ENCODE results near the gene TESPA1. TPM values are rescaled to one million over a fixed set of nuclear protein-coding genes. Genes with fewer than 3 reads are reported as not detected.

The TESPA1 gene
- polyA plus RNA-seq, 1 donor from 2014 or later, result not detected

DNA sequence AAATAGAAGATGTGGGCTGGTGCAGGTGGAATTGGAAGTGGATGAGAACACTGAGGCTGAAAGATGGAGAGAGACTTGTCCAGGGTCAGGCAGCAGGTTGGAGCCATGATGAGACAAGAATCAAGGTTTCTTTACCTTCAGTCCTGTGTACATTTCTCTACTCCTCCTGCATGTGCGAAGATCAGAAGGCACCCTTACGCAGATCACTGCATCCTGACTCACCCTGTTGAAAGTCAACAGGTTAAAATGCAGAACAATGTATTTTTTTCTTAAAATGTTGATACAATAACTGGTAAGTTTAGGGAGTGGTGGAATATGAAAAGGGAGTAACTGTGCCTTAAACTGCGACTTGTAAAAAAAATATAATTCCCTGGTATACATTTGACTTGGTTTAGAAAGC is 47.8 kb downstream of the TESPA1 start:
- Histone ChIP-seq H3K79me2 (replicated peaks; ENCODE audit: insufficient read depth, low read length) (no peaks in the 10 kb centered on the region), H3K4me3 (ENCODE audit: low read length) (no peak overlapping the region), H3K9ac (ENCODE audit: low read length) (no peak overlapping the region), H3K9me2 (ENCODE audit: insufficient read depth, low read length) (no peaks in the 10 kb centered on the region), H4K20me1 (ENCODE audit: insufficient read depth) (no peaks in the 10 kb centered on the region), H3K27ac (ENCODE audit: low read length) (no peak overlapping the region), H3K36me3 (ENCODE audit: insufficient read depth, low read length) (no peaks in the 10 kb centered on the region), H2AFZ (ENCODE audit: low read depth, low read length) (no peak overlapping the region), H3K27me3 (ENCODE audit: insufficient read depth, low read depth, low read length) (no peaks in the 10 kb centered on the region), H3K4me2 (ENCODE audit: low read length) (no peak overlapping the region), H3F3A (ENCODE audit: insufficient read depth, low read length, poor library complexity, severe bottlenecking) (no peaks in the 10 kb centered on the region), H3K9me3 (ENCODE audit: low read length) (no peaks in the 10 kb centered on the region)
- TF ChIP-seq, protein P1, sequence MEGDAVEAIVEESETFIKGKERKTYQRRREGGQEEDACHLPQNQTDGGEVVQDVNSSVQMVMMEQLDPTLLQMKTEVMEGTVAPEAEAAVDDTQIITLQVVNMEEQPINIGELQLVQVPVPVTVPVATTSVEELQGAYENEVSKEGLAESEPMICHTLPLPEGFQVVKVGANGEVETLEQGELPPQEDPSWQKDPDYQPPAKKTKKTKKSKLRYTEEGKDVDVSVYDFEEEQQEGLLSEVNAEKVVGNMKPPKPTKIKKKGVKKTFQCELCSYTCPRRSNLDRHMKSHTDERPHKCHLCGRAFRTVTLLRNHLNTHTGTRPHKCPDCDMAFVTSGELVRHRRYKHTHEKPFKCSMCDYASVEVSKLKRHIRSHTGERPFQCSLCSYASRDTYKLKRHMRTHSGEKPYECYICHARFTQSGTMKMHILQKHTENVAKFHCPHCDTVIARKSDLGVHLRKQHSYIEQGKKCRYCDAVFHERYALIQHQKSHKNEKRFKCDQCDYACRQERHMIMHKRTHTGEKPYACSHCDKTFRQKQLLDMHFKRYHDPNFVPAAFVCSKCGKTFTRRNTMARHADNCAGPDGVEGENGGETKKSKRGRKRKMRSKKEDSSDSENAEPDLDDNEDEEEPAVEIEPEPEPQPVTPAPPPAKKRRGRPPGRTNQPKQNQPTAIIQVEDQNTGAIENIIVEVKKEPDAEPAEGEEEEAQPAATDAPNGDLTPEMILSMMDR (IDR thresholded peaks at IDR 0.05; ENCODE audit: poor library complexity, severe bottlenecking), result no peak
- TF ChIP-seq EZH2 (IDR thresholded peaks at IDR 0.05; ENCODE audit: borderline replicate concordance, insufficient read depth, low read length, poor library complexity, severe bottlenecking) (no peak), EP300 (conservative IDR thresholded peaks at IDR 0.05; ENCODE audit: poor library complexity, severe bottlenecking) (no peak), TAF1 (IDR thresholded peaks at IDR 0.05; ENCODE audit: low read depth) (no peak), SMC3 (conservative IDR thresholded peaks at IDR 0.05; ENCODE audit: poor library complexity) (no peak), RAD21 (conservative IDR thresholded peaks at IDR 0.05) (no peak), POLR2AphosphoS5 (IDR thresholded peaks at IDR 0.05) (no peak), MXI1 (conservative IDR thresholded peaks at IDR 0.05; ENCODE audit: poor library complexity, severe bottlenecking) (no peak)
- TF ChIP-seq, protein P2, sequence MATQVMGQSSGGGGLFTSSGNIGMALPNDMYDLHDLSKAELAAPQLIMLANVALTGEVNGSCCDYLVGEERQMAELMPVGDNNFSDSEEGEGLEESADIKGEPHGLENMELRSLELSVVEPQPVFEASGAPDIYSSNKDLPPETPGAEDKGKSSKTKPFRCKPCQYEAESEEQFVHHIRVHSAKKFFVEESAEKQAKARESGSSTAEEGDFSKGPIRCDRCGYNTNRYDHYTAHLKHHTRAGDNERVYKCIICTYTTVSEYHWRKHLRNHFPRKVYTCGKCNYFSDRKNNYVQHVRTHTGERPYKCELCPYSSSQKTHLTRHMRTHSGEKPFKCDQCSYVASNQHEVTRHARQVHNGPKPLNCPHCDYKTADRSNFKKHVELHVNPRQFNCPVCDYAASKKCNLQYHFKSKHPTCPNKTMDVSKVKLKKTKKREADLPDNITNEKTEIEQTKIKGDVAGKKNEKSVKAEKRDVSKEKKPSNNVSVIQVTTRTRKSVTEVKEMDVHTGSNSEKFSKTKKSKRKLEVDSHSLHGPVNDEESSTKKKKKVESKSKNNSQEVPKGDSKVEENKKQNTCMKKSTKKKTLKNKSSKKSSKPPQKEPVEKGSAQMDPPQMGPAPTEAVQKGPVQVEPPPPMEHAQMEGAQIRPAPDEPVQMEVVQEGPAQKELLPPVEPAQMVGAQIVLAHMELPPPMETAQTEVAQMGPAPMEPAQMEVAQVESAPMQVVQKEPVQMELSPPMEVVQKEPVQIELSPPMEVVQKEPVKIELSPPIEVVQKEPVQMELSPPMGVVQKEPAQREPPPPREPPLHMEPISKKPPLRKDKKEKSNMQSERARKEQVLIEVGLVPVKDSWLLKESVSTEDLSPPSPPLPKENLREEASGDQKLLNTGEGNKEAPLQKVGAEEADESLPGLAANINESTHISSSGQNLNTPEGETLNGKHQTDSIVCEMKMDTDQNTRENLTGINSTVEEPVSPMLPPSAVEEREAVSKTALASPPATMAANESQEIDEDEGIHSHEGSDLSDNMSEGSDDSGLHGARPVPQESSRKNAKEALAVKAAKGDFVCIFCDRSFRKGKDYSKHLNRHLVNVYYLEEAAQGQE (IDR thresholded peaks at IDR 0.05; ENCODE audit: borderline replicate concordance), result no peak

DNA sequence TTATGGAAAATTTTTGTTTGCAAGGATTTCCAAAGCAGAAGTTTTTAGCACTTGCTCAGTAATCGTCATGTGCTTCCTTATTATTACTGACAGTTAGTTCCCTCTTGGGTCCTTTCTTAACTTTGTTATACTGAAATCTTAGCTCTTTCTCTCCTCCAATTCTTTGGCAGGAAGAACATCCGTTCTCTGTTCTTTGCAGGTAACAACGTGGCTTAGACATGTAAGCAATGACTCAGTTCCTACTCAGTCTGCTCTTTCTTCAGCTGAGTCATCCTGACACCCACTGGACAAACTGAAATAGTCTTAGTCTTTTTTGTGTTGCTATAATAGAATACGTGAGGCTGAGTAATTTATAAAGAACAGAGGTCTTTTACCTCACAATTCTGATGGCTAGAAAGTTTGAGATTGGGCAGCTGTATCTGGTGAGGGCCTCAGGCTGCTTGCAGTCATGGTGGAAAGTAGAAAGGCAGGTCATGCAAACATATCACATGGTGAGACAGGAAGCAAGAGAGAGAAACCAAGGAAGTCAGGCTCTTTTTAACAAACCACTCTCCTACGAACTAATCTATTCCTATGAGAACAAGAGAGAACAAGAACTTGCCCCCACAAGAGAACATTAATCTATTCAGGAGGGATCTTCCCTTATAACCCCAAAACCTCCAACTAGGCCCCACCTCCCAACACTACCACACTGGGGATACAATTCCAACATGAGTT is 49.2 kb downstream of the TESPA1 start:
- Histone ChIP-seq H3K9me3 (ENCODE audit: low read length) (no peaks in the 10 kb centered on the region), H3K4me3 (ENCODE audit: low read length) (no peak overlapping the region), H2AFZ (ENCODE audit: low read depth, low read length) (no peak overlapping the region), H3K27me3 (ENCODE audit: insufficient read depth, low read depth, low read length) (no peaks in the 10 kb centered on the region), H3K4me2 (ENCODE audit: low read length) (no peak overlapping the region), H3K9me2 (ENCODE audit: insufficient read depth, low read length) (no peaks in the 10 kb centered on the region), H3K36me3 (ENCODE audit: insufficient read depth, low read length) (no peaks in the 10 kb centered on the region), H4K20me1 (ENCODE audit: insufficient read depth) (no peaks in the 10 kb centered on the region), H3F3A (ENCODE audit: insufficient read depth, low read length, poor library complexity, severe bottlenecking) (no peaks in the 10 kb centered on the region), H3K27ac (ENCODE audit: low read length) (no peak overlapping the region), H3K9ac (ENCODE audit: low read length) (no peak overlapping the region), H3K79me2 (replicated peaks; ENCODE audit: insufficient read depth, low read length) (no peaks in the 10 kb centered on the region)
- no peak for TF ChIP-seq MXI1 (conservative IDR thresholded peaks at IDR 0.05; ENCODE audit: poor library complexity, severe bottlenecking)

Measured in neural cell (in vitro differentiated cells).